HuH-7.5 (cell line): ENCODE results near the gene TSPAN18.

Source experiments
- DNase-seq: peaks from one replicate; pipeline ENCODE4 v3.0.0; 2011; ENCODE audit warnings: low spot score

Gene TSPAN18

GRCh38 chr11:44916801-44917385 is 190.1 kb downstream of the TSPAN18 start:
- no peak for DNase-seq

- DNase-seq, result no peak
Measured at GRCh38 chr11:44917741-44918140, 191.0 kb downstream of the TSPAN18 start.

- no peak for DNase-seq
Measured at GRCh38 chr11:44920451-44920850, 193.7 kb downstream of the TSPAN18 start.

GRCh38 chr11:44923115-44923514 is 196.4 kb downstream of the TSPAN18 start:
- no peak for DNase-seq

DNA sequence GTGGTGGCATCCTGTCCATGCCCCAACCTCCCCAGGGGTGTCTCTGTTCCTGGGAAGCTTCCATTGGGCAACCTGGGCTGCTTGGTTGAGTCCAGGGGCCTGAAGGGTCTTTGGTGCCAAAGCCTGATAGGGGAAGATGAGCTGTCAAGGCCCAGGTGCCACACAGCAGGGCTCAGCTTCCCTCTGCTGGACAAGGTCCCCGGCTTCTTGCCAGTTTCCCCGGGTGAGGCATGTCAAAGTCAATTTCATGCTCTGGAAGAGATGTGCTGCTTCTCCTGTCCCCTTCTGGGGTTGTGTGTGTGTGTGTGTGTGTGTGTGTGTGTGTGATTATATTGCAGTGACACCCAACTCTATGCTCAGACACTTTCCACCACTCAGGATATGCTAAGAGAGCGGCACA is 197.0 kb downstream of the TSPAN18 start:
- no peak for DNase-seq

DNA sequence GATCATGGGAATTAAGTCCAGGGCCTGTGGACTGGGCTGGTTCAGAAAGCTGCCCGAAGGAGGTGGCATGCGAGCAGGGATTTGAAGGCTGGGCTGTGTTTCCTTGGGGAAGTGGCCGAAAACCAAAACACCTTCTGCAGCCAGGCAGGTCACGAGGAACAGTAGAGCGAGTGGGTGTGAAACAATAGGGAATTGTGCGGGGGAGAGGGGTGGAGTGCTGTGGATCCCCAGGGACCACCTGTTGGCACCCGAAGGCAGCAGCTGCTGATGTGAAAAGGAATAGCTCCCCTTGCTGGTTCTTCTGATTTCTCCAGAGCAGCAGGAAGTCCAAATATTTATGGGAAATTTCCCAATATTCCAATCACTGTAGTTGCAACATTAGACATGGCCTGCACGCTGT is 199.3 kb downstream of the TSPAN18 start:
- no peak for DNase-seq

- DNase-seq, result peak; percentile 70
Measured at GRCh38 chr11:44927174-44927661, 200.5 kb downstream of the TSPAN18 start.

DNA sequence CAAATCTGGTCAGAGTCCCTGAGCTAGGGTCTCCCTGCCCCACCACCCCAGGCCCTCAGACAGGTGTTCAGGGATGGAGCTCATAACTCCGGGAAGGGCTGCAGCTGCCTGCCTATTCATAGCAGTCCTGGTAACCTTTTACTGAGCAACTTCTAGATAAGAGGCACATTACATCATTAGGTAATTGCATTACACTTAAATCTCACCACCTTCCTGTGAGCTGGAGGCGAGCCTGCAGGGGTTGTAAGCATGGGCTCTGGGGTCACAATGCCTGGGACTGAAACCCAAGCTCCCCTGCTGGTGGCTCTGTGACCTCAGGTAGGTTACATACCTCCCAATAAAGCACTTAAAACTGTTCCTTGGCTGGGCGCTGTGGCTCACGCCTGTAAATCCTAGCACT is 201.4 kb downstream of the TSPAN18 start:
- no peak for DNase-seq

DNA sequence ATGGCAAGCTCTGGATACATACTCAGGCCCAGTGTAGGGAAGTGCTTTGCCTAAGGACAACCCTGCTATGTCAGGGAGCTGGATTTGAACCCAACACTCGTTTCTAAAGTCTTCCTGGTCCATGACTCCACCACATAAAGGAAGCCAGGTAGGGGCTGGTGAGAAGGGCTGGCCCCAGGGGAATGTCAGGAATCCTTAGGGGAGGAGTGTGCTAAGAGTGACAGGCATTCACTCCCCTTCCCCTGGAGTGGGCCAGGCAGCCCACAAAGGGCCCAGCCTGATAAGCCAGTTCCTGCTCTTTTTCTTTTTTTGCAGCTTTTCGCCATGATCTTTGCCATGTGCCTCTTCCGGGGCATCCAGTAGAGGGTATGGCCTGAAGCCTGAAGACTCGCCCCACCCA is 202.1 kb downstream of the TSPAN18 start:
- DNase-seq, result no peak

- DNase-seq, result no peak
Measured at GRCh38 chr11:44930588-44931302, 204.0 kb downstream of the TSPAN18 start.

GRCh38 chr11:44931466-44931865 is 204.7 kb downstream of the TSPAN18 start:
- DNase-seq, result no peak

GRCh38 chr11:44934110-44934509 is 207.3 kb downstream of the TSPAN18 start:
- DNase-seq, result no peak

- no peak for DNase-seq
Measured at GRCh38 chr11:44934735-44935250, 208.0 kb downstream of the TSPAN18 start.

DNA sequence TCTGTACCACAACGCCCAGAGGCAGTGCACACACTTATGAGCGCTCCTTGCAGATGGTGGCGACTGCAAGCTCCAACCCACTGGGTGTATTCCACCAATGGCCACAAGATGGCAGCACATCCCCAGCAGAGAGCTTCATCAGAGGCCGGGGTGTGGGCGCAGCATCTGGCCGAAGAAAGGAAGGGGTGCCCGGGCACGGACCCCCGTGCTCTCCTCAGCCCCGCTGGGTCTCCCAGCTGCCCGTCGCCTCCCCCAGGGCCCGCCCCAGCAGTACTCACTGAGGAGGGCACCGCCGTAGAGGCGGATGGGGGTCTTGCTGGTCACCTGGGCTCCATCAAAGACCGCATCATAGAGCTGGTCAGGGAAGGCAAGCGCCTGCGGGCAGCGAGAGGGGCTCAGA is 209.8 kb downstream of the TSPAN18 start:
- peak; percentile 71 for DNase-seq

DNA sequence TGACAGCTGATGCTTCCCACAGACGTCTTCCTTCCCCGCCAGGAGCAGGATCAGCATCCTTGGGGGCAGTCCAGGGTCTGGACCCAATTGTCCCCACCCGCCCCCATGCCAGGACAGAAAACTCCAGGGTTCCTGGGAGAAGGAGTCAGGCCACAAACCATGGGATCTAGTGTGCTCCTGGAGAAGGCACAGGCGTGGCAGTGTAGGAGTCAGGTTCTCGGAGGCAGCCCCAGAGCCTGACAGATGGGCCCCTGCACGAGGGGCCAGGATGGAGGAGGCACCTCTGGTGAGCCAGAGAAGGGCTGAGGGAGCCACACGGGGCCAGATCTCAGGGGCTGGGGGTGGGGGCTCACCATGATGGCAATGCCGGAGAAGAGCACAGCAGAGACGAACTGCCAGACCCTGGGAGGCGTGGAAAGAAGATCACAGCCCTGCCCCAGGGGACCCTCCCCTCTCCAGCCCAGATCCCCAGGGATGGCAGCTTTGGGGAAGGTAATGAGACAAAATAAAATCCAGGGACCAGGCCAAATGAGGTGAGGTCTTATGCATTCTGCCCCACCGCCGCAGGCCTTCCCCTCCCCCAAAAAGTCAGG is 210.3 kb downstream of the TSPAN18 start:
- no peak for DNase-seq

DNA sequence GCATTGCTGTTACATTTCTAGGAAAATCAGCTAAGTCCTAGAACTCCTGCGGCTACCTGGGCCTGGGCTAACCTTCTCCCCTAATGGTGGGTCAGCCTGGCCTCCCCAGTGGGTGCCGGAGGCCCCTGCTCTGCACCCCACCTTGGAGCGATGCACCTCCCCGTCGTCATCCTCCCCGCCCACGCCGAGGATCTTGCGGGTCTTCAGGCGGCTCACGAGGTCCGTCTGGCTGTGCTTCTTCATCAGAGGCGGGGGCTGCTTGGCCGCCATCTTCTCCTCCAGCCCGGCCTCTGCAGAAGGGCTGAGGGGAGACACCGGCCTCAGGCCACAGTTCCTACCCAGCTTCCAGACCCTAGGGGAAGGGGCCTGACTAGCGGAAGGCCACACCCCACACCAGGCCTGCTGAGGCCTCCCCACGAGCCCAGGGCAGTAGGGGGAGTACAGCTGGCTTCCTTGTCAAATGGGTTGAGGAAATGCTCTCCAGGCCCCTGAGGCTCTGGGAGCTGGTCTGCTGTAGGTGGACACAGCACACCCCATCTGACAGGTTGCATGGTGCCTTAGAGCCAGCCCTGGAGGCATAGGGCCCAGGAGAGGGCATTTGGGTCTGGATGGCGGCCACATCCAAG is 211.4 kb downstream of the TSPAN18 start:
- DNase-seq, result no peak

DNA sequence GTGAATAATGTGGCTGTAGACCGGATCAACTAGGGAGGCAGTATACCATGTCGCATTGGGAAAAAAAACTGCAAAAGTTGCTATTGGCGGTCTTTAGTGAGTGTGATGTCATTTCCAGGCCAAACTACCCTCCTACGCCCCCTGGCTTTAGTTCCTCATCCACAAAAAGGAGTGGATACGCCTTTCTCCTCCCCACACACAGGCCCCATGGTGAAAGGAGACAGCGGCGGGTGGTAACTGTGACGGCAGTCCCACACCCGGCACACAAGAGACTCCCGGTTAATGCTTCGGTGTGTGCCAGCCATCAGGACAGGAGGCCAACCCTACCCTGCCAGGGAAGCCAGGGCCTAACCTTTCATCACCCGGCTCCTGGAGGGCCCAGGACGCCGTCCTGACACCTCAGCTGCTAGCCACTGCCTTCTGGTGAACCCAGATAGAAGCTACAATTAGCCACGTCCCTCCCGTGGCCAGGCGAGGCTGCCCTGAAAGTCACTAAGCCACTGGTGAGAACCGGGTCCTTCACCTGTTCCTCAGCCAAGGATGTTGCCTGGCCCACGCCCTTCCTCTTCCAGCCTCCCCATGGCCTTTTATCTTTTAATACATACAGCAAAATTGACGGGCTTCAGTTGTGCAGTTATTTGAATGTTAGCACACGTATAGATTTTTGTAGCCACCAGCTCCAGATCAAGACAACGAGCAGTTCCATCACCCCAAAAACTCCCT is 213.1 kb downstream of the TSPAN18 start:
- no peak for DNase-seq

- no peak for DNase-seq
Measured at GRCh38 chr11:44940404-44940803, 213.6 kb downstream of the TSPAN18 start.

DNA sequence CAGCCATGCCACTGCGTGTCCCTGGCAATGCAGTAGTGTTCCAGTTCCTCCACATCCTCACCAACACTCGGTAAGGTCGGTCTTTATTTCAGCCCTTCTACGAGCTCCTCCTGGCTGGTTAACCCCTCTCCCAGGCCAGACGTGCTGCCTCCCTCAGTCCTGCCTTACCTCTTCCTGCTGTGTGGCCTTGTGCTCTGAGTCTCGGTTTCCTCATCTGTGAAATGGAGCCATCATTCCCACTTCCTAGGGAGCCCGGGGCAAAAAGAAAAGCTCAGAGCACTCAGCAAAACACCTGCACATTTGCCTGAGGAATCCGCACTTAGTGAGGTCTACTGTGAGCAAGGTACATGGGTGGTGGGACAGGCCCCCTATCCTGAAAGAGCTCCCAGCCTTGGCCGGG is 214.1 kb downstream of the TSPAN18 start:
- no peak for DNase-seq

DNA sequence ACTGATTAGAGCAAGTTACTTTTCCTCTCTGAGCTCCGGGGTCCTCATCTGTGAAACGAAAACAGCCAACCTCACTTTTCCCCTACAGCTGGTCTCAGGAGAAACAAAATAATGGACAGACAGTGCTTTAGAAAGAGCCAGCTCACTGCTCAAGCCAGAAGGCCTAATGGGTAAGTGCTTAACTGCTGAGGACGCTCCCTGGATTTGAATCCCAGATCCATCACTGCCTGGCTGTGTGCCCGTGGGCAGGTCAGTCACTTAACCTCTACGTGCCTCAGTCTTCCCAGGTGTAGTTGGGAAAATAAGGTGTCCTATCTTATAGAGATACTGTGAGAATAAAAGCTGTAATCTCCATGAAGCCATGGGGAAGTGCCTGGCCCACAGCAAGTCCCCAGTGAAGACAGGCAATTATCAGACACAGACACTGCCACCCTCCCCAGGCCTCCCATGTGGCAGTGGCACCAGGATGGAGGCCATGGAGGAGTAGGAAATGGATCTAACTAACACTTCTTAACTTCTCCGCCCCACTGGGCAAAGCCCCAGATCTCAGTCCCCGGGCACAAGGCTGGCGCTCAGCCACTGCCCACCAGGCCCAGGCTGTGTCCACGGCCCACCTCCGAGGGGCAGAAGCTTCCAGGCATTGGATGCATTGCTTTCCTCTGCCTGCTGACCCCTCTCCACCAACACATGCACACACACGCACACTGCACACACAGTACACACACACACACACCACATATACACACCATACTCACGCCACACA is 214.7 kb downstream of the TSPAN18 start:
- no peak for DNase-seq
